ENCODE measurements around the gene MAD1L1.

Gene MAD1L1

GRCh38 chr7:1987084-1987535, 245.6 kb downstream of the MAD1L1 start:
- no peaks in the 10 kb centered on the region for H3K27me3 ChIP-seq (ENCODE audit: insufficient read depth, low read length, poor library complexity)
- H3K79me2 ChIP-seq (ENCODE audit: insufficient read depth, low read length) = no peaks in the 10 kb centered on the region
- TF ChIP-seq CTCF (IDR thresholded peaks at IDR 0.05; ENCODE audit: borderline replicate concordance, extremely low read depth, low read length, poor library complexity, severe bottlenecking) = no peak
- no peak for TF ChIP-seq EZH2 (IDR thresholded peaks at IDR 0.05; ENCODE audit: borderline replicate concordance, low read depth, low read length, severe bottlenecking)
- H3K4me1 ChIP-seq (ENCODE audit: insufficient read depth, low read length) = peaks cover 29% of the 10 kb centered on the region
- no peaks in the 10 kb centered on the region for H3K9me3 ChIP-seq (ENCODE audit: insufficient read depth, low read length, severe bottlenecking)
- peaks cover 20% of the 10 kb centered on the region for H3K36me3 ChIP-seq (ENCODE audit: insufficient read depth, low read length)
- peak overlapping the region; percentile 40 for H3K9ac ChIP-seq (ENCODE audit: low read depth, low read length)
- peak; percentile 39 for DNase-seq
- H2AFZ ChIP-seq (ENCODE audit: low read depth, low read length) = no peak overlapping the region
- peak overlapping the region; percentile 78 for H3K27ac ChIP-seq (ENCODE audit: low read length)
- peak overlapping the region; percentile 24; the same call in 1 of the 2 replicates for H3K4me2 ChIP-seq (ENCODE audit: insufficient read depth, low read length)
- H3K4me3 ChIP-seq (ENCODE audit: low read depth in 1 of 2, low read length in 2 of 2) = no peak overlapping the region; a peak in 1 of 4 replicates
- H4K20me1 ChIP-seq (ENCODE audit: insufficient read depth, low read length) = peaks cover 8% of the 10 kb centered on the region
- peak; percentile 52 for ATAC-seq (ENCODE audit: insufficient read depth, low read depth)

- Histone ChIP-seq H3K36me3 (ENCODE audit: insufficient read depth, low read length) (peaks cover 20% of the 10 kb centered on the region), H3K79me2 (ENCODE audit: insufficient read depth, low read length) (no peaks in the 10 kb centered on the region), H3K4me3 (ENCODE audit: low read depth in 1 of 2, low read length in 2 of 2) (no peak overlapping the region; a peak in 1 of 4 replicates), H3K9ac (ENCODE audit: low read depth, low read length) (peak overlapping the region; percentile 40), H3K27ac (ENCODE audit: low read length) (peak overlapping the region; percentile 78), H4K20me1 (ENCODE audit: insufficient read depth, low read length) (peaks cover 8% of the 10 kb centered on the region), H3K27me3 (ENCODE audit: insufficient read depth, low read length, poor library complexity) (no peaks in the 10 kb centered on the region), H3K4me1 (ENCODE audit: insufficient read depth, low read length) (peaks cover 29% of the 10 kb centered on the region), H2AFZ (ENCODE audit: low read depth, low read length) (no peak overlapping the region), H3K4me2 (ENCODE audit: insufficient read depth, low read length) (peak overlapping the region; percentile 24; the same call in 1 of the 2 replicates), H3K9me3 (ENCODE audit: insufficient read depth, low read length, severe bottlenecking) (no peaks in the 10 kb centered on the region)
- ATAC-seq (ENCODE audit: insufficient read depth, low read depth) (peak; percentile 90), DNase-seq (peak; percentile 73)
- TF ChIP-seq EZH2 (IDR thresholded peaks at IDR 0.05; ENCODE audit: borderline replicate concordance, low read depth, low read length, severe bottlenecking) = no peak
- no peak for TF ChIP-seq CTCF (IDR thresholded peaks at IDR 0.05; ENCODE audit: borderline replicate concordance, extremely low read depth, low read length, poor library complexity, severe bottlenecking)
These were observed 246.2 kb downstream of the MAD1L1 start for GRCh38 chr7:1986366-1987083.

- Histone ChIP-seq H3K9ac (ENCODE audit: low read depth, low read length) (no peak overlapping the region; the same call in 1 of the 2 replicates), H3K27me3 (ENCODE audit: insufficient read depth, low read length, poor library complexity) (no peaks in the 10 kb centered on the region), H4K20me1 (ENCODE audit: insufficient read depth, low read length) (peaks cover 8% of the 10 kb centered on the region), H2AFZ (ENCODE audit: low read depth, low read length) (no peak overlapping the region), H3K4me2 (ENCODE audit: insufficient read depth, low read length) (no peak overlapping the region), H3K4me1 (ENCODE audit: insufficient read depth, low read length) (peaks cover 29% of the 10 kb centered on the region), H3K27ac (ENCODE audit: low read length) (peak overlapping the region; percentile 78), H3K36me3 (ENCODE audit: insufficient read depth, low read length) (peaks cover 20% of the 10 kb centered on the region), H3K79me2 (ENCODE audit: insufficient read depth, low read length) (no peaks in the 10 kb centered on the region), H3K4me3 (ENCODE audit: low read depth in 1 of 2, low read length in 2 of 2) (no peak overlapping the region), H3K9me3 (ENCODE audit: insufficient read depth, low read length, severe bottlenecking) (no peaks in the 10 kb centered on the region)
- ATAC-seq (ENCODE audit: insufficient read depth, low read depth) = no peak
- no peak for DNase-seq
- TF ChIP-seq EZH2 (IDR thresholded peaks at IDR 0.05; ENCODE audit: borderline replicate concordance, low read depth, low read length, severe bottlenecking) (no peak), CTCF (IDR thresholded peaks at IDR 0.05; ENCODE audit: borderline replicate concordance, extremely low read depth, low read length, poor library complexity, severe bottlenecking) (no peak)
These were observed 246.8 kb downstream of the MAD1L1 start for GRCh38 chr7:1985936-1986335.

Data from DND-41 (cell line).